ENCODE results near the gene CDHR2.

GRCh38 chr5:176530983-176531901, 17.9 kb upstream of the CDHR2 start:
- TF ChIP-seq CTCF (IDR thresholded peaks at IDR 0.05) (no peak), ZFX (IDR thresholded peaks at IDR 0.05; ENCODE audit: borderline replicate concordance) (no peak)
